Liver (tissue), 3 donors: Measurements from ENCODE around the gene CALB2.

Experiments
- EGR1 ChIP-seq, 2 donors: IDR thresholded peaks; 2 replicates each; pipeline ENCODE4 v1.6.1; 2016 to 2018; ENCODE audit warnings: antibody characterized with exemption in 2 of 2, low read depth in 2 of 2
- SP1 ChIP-seq: IDR thresholded peaks from 2 replicates; pipeline ENCODE4 v1.6.1; 2018; ENCODE audit warnings: antibody characterized with exemption, mild to moderate bottlenecking
- TAF1 ChIP-seq: conservative IDR thresholded peaks from 2 replicates; pipeline ENCODE4 v1.6.1; 2016; ENCODE audit warnings: antibody characterized with exemption, mild to moderate bottlenecking
- TF ChIP-seq, protein P1 (sequence below): fragments of 150-350 bp; IDR thresholded peaks from 2 replicates; pipeline ENCODE4 v1.5.1; 2017; ENCODE audit warnings: improper control_type of control experiment, low read depth, low read length; ENCODE audit not compliant: missing input control
- donor health status: healthy.
- donor health status: healthy.

GRCh38 chr16:71365021-71365420, 6.5 kb downstream of the CALB2 start:
- TF ChIP-seq, protein P1, sequence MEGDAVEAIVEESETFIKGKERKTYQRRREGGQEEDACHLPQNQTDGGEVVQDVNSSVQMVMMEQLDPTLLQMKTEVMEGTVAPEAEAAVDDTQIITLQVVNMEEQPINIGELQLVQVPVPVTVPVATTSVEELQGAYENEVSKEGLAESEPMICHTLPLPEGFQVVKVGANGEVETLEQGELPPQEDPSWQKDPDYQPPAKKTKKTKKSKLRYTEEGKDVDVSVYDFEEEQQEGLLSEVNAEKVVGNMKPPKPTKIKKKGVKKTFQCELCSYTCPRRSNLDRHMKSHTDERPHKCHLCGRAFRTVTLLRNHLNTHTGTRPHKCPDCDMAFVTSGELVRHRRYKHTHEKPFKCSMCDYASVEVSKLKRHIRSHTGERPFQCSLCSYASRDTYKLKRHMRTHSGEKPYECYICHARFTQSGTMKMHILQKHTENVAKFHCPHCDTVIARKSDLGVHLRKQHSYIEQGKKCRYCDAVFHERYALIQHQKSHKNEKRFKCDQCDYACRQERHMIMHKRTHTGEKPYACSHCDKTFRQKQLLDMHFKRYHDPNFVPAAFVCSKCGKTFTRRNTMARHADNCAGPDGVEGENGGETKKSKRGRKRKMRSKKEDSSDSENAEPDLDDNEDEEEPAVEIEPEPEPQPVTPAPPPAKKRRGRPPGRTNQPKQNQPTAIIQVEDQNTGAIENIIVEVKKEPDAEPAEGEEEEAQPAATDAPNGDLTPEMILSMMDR = no peak
- no peak for TF ChIP-seq EGR1 (IDR thresholded peaks at IDR 0.05; ENCODE audit: low read depth in 2 of 2)
- no peak for TF ChIP-seq SP1
- TF ChIP-seq TAF1 = no peak
